Glutamatergic neuron (in vitro differentiated cells): ENCODE results near the gene PSMD9. TPM values are rescaled to one million over a fixed set of nuclear protein-coding genes. Genes with fewer than 3 reads are reported as not detected.

Experiments used
- DNase-seq: peaks from one replicate; pipeline ENCODE4 v3.0.0; 2022
- H3K27ac Mint-ChIP-seq: one replicate; pipeline ENCODE4 v1.8.0; 2020; ENCODE audit warnings: mild to moderate bottlenecking, mixed read lengths, inconsistent platforms; ENCODE audit not compliant: unreplicated experiment
- H3K27me3 Mint-ChIP-seq: one replicate; pipeline ENCODE4 v1.8.0; 2020; ENCODE audit warnings: mild to moderate bottlenecking, moderate library complexity, mixed read lengths, inconsistent platforms; ENCODE audit not compliant: unreplicated experiment
- H3K36me3 Mint-ChIP-seq: one replicate; pipeline ENCODE4 v1.8.0; 2020; ENCODE audit warnings: mild to moderate bottlenecking, mixed read lengths, inconsistent platforms; ENCODE audit not compliant: unreplicated experiment
- H3K4me1 Mint-ChIP-seq: one replicate; pipeline ENCODE4 v1.8.0; 2020; ENCODE audit warnings: mild to moderate bottlenecking, low read depth, mixed read lengths, inconsistent platforms; ENCODE audit not compliant: unreplicated experiment
- H3K4me3 Mint-ChIP-seq: one replicate; pipeline ENCODE4 v1.8.0; 2020; ENCODE audit warnings: mild to moderate bottlenecking, mixed read lengths, inconsistent platforms; ENCODE audit not compliant: unreplicated experiment
- H3K9me3 Mint-ChIP-seq: one replicate; pipeline ENCODE4 v1.8.0; 2020; ENCODE audit warnings: mild to moderate bottlenecking, moderate library complexity, mixed read lengths, inconsistent platforms; ENCODE audit not compliant: unreplicated experiment
- total RNA-seq: library from RNA; stranded (reverse); fragmentation: NEBNext Ultra II Directional; extraction: Animal tissue kit (Norgen Biotek cat#: 25700); gene quantifications from one replicate; pipeline ENCODE4 v1.2.1, GENCODE V29; 2021; ENCODE audit not compliant: unreplicated experiment
- TF ChIP-seq, protein P1 (sequence below): fragments of 200-600 bp; sonication (generic); IDR thresholded peaks from one replicate; pipeline ENCODE4 v1.5.0; 2021; ENCODE audit not compliant: partially characterized antibody, unreplicated experiment

Gene PSMD9
- total RNA-seq, 1 donor from 2014 or later = 53.2 TPM

DNA sequence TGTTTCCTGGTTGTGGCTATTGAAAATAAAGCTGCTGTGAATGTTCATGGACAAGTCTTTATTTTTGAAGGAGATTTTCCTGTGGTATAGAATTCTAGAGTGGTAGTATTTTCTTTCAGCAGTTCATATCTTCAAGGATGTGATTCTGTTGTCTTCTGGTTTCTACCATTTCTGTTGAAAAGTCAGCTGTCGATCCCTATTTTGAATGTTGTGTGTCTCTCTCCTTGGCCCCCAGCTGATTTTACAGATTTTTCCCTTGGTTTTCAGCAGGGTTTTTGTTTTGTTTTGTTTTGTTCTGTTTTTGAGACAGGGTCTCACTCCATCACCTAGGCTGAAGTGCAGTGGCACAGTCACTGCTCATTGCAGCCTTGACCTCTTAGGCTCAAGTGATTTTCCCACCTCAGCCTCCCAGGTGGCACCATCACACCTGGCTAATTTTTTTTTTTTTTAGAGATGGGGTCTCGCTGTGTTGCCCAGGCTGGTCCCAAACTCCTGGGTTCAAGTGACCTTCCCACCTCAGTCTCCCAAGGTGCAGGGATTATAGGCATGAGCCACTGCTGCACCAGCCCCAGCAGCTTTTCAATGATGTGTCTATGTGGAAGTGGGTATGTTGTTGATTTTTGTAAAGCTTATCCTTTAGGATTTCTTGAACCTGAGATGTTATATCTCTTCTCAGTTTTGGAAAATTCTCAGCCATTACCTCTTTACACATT, 57.9 kb downstream of the PSMD9 start:
- TF ChIP-seq, protein P1, sequence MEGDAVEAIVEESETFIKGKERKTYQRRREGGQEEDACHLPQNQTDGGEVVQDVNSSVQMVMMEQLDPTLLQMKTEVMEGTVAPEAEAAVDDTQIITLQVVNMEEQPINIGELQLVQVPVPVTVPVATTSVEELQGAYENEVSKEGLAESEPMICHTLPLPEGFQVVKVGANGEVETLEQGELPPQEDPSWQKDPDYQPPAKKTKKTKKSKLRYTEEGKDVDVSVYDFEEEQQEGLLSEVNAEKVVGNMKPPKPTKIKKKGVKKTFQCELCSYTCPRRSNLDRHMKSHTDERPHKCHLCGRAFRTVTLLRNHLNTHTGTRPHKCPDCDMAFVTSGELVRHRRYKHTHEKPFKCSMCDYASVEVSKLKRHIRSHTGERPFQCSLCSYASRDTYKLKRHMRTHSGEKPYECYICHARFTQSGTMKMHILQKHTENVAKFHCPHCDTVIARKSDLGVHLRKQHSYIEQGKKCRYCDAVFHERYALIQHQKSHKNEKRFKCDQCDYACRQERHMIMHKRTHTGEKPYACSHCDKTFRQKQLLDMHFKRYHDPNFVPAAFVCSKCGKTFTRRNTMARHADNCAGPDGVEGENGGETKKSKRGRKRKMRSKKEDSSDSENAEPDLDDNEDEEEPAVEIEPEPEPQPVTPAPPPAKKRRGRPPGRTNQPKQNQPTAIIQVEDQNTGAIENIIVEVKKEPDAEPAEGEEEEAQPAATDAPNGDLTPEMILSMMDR = no peak
- Mint-ChIP-seq H3K27ac (no peak overlapping the region), H3K36me3 (peaks cover 13% of the 10 kb centered on the region), H3K27me3 (peaks cover 6% of the 10 kb centered on the region), H3K9me3 (peaks cover 2% of the 10 kb centered on the region), H3K4me3 (no peak overlapping the region), H3K4me1 (no peaks in the 10 kb centered on the region)
- DNase-seq = no peak

GRCh38 chr12:121947981-121948380, 59.4 kb downstream of the PSMD9 start:
- Mint-ChIP-seq H3K9me3 (peaks cover 2% of the 10 kb centered on the region), H3K27ac (no peak overlapping the region), H3K27me3 (peaks cover 6% of the 10 kb centered on the region), H3K4me3 (no peak overlapping the region), H3K4me1 (no peaks in the 10 kb centered on the region), H3K36me3 (peaks cover 13% of the 10 kb centered on the region)
- no peak for DNase-seq
- TF ChIP-seq, protein P1 = no peak

DNA sequence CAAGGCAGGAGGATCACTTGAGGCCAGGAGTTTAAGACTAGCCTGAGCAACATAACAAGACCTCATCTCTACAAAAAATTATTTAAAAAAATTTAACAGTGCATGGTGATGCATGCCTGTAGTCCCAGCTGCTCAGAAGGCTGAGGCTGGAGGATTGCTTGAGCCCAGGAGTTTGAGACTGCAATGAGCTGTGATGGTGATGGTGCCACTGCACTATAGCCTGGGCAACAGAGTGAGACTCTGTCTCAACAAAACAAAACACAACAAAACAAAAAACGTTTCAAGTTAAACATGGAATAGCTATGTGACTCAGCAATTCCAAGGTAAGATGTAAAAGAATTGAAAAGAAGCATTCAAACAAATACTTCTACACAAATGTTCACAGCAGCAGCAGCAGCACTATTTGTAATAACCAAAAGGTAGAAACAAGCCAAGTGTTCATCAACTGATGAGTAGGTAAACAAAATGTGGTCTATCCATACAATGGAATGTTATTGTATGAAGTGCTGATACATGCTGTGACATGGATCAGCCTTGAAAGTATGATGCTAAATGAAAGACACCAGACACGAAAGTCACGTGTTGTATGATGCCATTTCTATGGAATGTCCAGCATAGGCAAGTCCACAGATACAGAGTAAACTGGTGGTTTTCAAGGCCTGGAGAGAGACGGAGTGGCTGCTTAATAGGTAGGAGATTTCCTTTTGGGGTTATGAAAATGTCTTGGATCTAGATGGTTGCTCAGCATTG, 61.2 kb downstream of the PSMD9 start:
- Mint-ChIP-seq H3K9me3 (peaks cover 4% of the 10 kb centered on the region), H3K27ac (no peak overlapping the region), H3K36me3 (peaks cover 13% of the 10 kb centered on the region), H3K4me3 (no peak overlapping the region), H3K4me1 (no peaks in the 10 kb centered on the region), H3K27me3 (peaks cover 6% of the 10 kb centered on the region)
- no peak for DNase-seq
- TF ChIP-seq, protein P1 = no peak

DNA sequence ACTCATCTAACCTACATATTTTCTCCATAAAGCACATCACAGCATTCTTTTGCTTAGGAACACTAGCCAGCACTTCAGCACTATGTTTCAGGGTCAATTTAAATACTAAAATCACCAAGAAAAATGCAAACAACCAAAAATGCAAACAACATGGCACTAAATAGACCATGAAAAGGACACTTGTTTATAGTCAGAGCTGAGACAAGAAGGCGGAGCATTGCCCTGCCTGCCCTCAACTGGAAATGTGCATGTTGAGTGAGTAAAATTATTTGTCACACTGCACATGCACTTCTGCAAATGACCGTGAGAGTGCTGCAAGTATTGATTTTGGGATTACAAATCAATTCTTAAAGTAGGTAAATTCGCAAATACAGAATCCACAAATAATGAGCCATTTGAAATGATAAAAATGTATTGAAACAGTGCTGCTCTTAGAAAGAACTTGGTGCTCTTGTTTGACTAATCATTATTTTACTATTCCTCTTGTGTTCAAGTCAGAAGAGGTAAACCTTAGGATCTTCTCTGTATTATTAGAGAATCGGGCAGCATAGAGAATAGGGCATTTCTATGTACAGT, 64.6 kb downstream of the PSMD9 start:
- TF ChIP-seq, protein P1 = no peak
- peaks cover 4% of the 10 kb centered on the region for H3K4me1 Mint-ChIP-seq
- H3K9me3 Mint-ChIP-seq = peaks cover 5% of the 10 kb centered on the region
- no peak overlapping the region for H3K4me3 Mint-ChIP-seq
- no peak for DNase-seq
- H3K36me3 Mint-ChIP-seq = no peaks in the 10 kb centered on the region
- H3K27ac Mint-ChIP-seq = no peak overlapping the region
- no peaks in the 10 kb centered on the region for H3K27me3 Mint-ChIP-seq
